ENCODE results near the gene AMER1.

AMER1 gene

DNA sequence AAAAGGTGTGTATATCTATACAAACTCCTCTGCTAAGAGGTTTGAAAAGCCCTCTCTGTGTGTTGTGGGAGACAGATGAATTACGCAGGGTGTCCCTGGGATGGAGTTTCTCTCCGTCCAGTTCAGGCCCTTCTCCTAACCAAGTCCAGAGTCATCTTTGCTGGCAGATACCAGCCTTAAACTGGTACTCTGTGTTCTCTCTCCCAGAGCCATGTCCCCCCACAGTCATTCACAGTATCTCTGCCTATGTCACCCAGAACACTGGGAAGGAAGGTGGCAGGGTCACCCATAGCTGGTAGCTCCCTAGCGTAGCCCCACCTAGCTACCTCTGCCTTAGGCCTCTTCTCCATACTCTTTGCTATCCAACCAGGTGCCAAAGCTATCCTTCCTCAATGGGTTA is 8.9 kb downstream of the AMER1 start:
- Histone ChIP-seq H3K9me3 (ENCODE audit: severe bottlenecking) (no peaks in the 10 kb centered on the region), H3K36me3 (peaks cover 6% of the 10 kb centered on the region; the same call in 1 of the 2 replicates), H3K27ac (no peak overlapping the region), H3K27me3 (ENCODE audit: insufficient read depth, low read depth, severe bottlenecking) (no peaks in the 10 kb centered on the region), H3K4me3 (ENCODE audit: low read depth, low read length) (no peak overlapping the region)
- no peak for DNase-seq
- TF ChIP-seq CTCF (IDR thresholded peaks at IDR 0.05; ENCODE audit: low read depth, low read length) = no peak

DNA sequence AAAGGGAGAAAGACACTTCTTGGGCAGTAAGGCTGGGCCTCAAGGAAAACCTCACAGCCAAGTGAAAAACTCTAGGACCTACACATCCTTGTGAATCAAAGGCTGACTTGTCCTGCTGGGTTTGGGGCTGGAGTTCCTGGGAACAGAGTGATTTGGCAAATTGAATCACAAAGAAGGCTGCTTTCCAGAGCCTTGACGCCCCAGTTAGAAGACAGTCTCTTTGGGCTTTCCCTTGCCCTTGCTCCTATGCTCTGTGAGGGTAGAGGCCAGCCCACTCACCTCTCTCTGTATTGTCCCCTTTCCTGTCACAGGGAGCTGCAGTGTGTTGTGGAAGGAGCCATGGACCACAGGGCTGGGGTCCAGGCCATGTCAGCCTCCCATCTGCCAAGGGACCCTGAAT is 9.6 kb downstream of the AMER1 start:
- H3K9me3 ChIP-seq (ENCODE audit: severe bottlenecking) = no peaks in the 10 kb centered on the region
- no peak overlapping the region for H3K27ac ChIP-seq
- no peaks in the 10 kb centered on the region for H3K27me3 ChIP-seq (ENCODE audit: insufficient read depth, low read depth, severe bottlenecking)
- DNase-seq = no peak
- no peak overlapping the region for H3K4me3 ChIP-seq (ENCODE audit: low read depth, low read length)
- no peak for TF ChIP-seq CTCF (IDR thresholded peaks at IDR 0.05; ENCODE audit: low read depth, low read length)
- peaks cover 9% of the 10 kb centered on the region; the same call in 1 of the 2 replicates for H3K36me3 ChIP-seq

DNA sequence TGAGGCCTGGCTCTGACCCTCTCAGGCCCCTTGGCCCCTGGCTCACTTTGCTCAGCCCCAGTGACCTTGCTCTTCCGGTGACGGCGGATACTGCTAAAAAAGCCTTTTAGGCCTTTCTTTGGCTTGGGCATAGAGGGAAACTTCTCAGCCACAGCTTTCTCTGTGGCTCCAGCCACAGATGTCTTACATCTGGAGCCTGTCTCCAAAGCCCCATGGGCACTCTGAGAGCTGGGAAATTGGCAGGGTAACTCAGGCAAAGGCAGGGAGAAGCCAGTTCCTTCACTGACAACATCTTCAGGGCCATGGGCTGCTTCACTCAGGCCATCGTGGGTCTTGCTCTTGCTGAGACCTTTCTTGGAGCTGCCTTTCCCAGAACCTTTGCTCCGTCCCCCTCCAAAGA is 12.8 kb downstream of the AMER1 start:
- DNase-seq = no peak
- Histone ChIP-seq H3K27me3 (ENCODE audit: insufficient read depth, low read depth, severe bottlenecking) (no peaks in the 10 kb centered on the region), H3K9me3 (ENCODE audit: severe bottlenecking) (no peaks in the 10 kb centered on the region), H3K27ac (no peak overlapping the region), H3K4me3 (ENCODE audit: low read depth, low read length) (no peak overlapping the region), H3K36me3 (peaks cover 13% of the 10 kb centered on the region; the same call in 1 of the 2 replicates)
- no peak for TF ChIP-seq CTCF (IDR thresholded peaks at IDR 0.05; ENCODE audit: low read depth, low read length)

DNA sequence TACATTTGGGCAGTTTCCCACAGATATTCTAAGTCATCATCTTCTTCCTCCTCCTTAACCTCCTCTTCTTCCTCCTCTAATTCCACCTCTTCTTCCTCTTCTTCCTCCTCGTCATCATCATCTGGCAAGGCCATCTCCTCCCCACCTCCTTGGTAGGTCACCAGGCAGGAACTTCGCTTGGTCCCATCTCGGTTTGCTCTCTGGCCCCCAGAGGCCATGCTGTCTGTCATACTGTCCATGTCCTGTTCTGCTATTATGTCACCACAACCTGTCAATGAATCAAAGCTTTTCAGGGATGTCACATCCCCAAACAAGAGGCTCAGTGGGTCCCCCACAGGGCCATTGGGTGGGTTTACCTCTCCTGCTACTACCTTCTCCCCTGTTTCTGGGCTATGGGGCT is 13.5 kb downstream of the AMER1 start:
- DNase-seq = no peak
- Histone ChIP-seq H3K36me3 (peaks cover 13% of the 10 kb centered on the region; the same call in 1 of the 2 replicates), H3K9me3 (ENCODE audit: severe bottlenecking) (no peaks in the 10 kb centered on the region), H3K4me3 (ENCODE audit: low read depth, low read length) (no peak overlapping the region), H3K27me3 (ENCODE audit: insufficient read depth, low read depth, severe bottlenecking) (no peaks in the 10 kb centered on the region), H3K27ac (no peak overlapping the region)
- no peak for TF ChIP-seq CTCF (IDR thresholded peaks at IDR 0.05; ENCODE audit: low read depth, low read length)

DNA sequence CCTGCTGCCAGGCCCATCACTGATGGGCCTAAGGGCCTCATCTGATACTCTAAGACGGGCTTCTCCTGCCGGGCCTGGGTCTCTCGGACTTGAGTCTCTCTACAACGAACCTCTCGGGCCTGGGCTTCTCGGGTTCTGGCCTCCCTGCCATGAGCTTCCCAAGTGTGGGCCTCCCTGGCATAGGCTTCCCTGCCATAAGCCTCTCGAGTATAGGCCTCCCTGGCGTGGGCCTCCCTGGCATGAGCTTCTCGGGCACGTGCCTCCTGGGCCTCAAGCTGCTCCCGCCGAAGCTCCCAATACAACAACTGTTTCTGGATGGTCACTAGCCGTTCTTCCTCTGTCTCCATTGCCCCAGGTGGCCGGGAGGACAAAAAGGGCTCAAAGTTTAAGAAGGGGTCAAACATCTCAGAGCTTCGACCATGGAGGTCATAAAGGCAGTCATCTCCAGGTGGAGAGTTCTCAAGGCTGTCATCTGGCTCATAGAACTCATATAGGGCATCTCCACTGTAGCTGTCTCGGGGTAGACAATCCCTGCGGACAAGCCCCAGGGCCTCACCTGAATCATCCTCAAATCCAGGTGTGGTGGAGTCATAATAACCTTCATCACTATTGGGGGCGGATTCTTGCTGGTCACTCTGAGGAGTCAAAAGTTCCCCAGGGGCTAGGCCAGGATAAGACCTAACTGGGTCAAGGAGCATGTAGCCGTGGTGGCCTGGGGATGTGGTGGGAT is 14.1 kb downstream of the AMER1 start:
- TF ChIP-seq CTCF (IDR thresholded peaks at IDR 0.05; ENCODE audit: low read depth, low read length) = no peak
- H3K27me3 ChIP-seq (ENCODE audit: insufficient read depth, low read depth, severe bottlenecking) = no peaks in the 10 kb centered on the region
- no peak overlapping the region for H3K27ac ChIP-seq
- no peak overlapping the region for H3K4me3 ChIP-seq (ENCODE audit: low read depth, low read length)
- H3K36me3 ChIP-seq = peaks cover 13% of the 10 kb centered on the region; the same call in 1 of the 2 replicates
- no peaks in the 10 kb centered on the region for H3K9me3 ChIP-seq (ENCODE audit: severe bottlenecking)
- no peak for DNase-seq
